ENCODE results near the gene AKR1C2. TPM values are rescaled to one million over a fixed set of nuclear protein-coding genes. Genes with fewer than 3 reads are reported as not detected.
"Not testable (repeated sequence)": the region's sequence is repeated elsewhere in the genome, so short reads cannot be mapped to it uniquely, and the experiment has no call there.

The AKR1C2 gene
- 10 to 100 TPM in 4 of 12 donors, 1 to 10 TPM in 6, not detected in 2; 4.5 to 14.9 (median 9.6) TPM for polyA plus RNA-seq (ENCODE audit: insufficient read length in 12 of 12)
- long read RNA-seq, donor 1, partial matches to known transcripts: 0 of 4 reads
- long read RNA-seq, donor 1, other reads (novel, unspliced or antisense): 0 of 4 reads
- long read RNA-seq, donor 2, transcript AKR1C2-201 (9 exons, 3,756 nt): major isoform, 6 of 7 reads
- long read RNA-seq, donor 2, partial matches to known transcripts: 0 of 7 reads
- long read RNA-seq, donor 2, other reads (novel, unspliced or antisense): 0 of 7 reads
- long read RNA-seq, donor 3, partial matches to known transcripts: 0 of 3 reads
- long read RNA-seq, donor 3, other reads (novel, unspliced or antisense): 0 of 3 reads
- long read RNA-seq, donor 4: 0 reads
- long read RNA-seq, donor 5: 0 reads
- long read RNA-seq, donor 6, partial matches to known transcripts: 0 of 2 reads
- long read RNA-seq, donor 6, other reads (novel, unspliced or antisense): 0 of 2 reads
- long read RNA-seq, donor 7, partial matches to known transcripts: 0 of 2 reads
- long read RNA-seq, donor 7, other reads (novel, unspliced or antisense): 0 of 2 reads
- long read RNA-seq, donor 8, partial matches to known transcripts: 0 of 5 reads
- long read RNA-seq, donor 8, other reads (novel, unspliced or antisense): 0 of 5 reads
- long read RNA-seq, donor 9, partial matches to known transcripts: 0 of 4 reads
- long read RNA-seq, donor 9, other reads (novel, unspliced or antisense): 0 of 4 reads
- long read RNA-seq, donor 10, partial matches to known transcripts: 0 of 3 reads
- long read RNA-seq, donor 10, other reads (novel, unspliced or antisense): 0 of 3 reads
- long read RNA-seq, donor 11, partial matches to known transcripts: 0 of 4 reads
- long read RNA-seq, donor 11, other reads (novel, unspliced or antisense): 0 of 4 reads

DNA sequence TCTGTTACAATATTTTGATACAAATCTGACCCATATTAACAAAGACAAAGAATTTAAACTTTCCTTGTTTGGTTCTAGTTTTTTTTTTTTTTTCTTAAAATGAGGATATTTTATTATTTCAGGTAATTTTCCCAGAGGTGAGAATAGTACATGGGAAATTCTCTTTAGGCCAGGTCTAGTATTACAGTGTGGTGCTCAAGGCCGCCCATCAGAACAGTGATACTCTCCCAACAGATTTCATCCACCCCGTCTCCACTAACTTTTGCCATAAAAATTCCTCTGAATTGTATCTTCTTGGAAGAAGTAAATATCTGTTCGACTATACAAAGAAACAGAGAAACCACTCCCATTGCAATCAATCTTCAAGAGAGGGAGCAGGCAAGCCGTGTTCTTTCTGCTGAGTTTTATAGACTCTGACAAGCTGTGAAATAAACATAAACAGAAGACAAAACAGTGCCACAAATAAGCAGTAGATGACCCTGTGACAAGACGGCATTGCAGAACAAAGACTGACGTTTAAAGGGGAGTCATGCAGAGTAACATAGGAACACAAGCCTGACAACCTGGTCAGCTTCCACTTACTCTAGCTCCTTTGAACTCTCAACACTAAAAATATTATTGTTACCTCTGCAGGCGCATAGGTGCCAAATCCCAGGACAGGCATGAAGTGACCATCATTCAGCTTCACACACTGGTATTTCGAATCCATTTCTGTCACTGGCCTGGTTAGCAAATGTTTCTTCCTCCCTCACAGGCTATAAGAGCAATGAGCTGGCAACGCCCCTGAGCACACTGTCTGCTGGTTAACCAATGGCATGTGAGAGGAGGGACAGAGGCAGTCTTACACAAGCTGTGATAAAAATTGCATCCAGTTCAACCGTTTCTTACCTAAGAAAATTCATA, at the start of gene AKR1C2:
TSS of gene AKR1C2 (minus strand) at position 731 of the 903 bp plus-strand sequence. CDS start at position 709, 22 bp downstream.
- DNase-seq: not testable (repeated sequence)

DNA sequence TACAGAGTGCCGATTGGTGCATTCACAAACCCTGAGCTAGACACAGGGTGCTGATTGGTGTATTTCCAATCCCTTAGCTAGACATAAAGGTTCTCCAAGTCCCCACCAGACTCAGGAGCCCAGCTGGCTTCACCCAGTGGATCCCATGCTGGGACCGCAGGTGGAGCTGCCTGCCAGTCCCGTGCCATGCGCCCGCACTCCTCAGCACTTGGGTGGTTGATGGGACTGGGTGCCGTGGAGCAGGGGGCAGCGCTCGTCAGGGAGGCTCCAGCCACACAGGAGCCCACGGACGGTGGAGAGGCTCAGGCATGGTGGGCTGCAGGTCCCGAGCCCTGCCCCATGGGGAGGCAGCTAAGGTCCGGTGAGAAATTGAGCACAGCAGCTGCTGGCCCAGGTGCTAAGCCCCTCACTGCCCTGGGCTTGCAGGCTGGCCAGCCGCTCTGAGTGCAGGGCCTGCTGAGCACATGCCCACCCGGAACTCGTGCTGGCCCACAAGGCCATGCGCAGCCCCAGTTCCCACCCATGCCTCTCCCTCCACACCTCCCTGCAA, 49.4 kb upstream of the AKR1C2 start:
- not testable (repeated sequence) for DNase-seq

GRCh38 chr10:5047912-5048628, 44.4 kb upstream of the AKR1C2 start:
- no peak for DNase-seq

- DNase-seq: not testable (repeated sequence)
Measured at GRCh38 chr10:5047055-5047454, 43.4 kb upstream of the AKR1C2 start.

DNA sequence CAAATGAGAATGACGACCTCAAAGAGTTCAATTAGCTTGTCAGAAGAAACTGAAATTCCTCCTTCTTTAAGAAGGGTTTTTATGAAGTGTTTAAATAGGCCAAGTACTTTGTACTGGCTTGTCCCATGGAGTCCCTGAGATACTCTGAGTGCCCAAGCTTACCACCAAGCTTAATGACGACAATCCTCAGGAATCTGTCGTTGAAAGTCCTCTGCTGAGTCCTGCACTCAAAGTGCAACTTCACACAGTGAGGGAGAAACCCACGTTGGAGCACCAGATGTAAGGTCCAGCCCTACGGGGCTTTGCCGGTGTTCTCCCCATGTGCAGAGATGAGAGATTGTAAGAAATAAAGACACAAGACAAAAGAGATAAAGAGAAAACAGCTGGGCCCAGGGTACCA, 42.8 kb upstream of the AKR1C2 start:
- DNase-seq: no peak

DNA sequence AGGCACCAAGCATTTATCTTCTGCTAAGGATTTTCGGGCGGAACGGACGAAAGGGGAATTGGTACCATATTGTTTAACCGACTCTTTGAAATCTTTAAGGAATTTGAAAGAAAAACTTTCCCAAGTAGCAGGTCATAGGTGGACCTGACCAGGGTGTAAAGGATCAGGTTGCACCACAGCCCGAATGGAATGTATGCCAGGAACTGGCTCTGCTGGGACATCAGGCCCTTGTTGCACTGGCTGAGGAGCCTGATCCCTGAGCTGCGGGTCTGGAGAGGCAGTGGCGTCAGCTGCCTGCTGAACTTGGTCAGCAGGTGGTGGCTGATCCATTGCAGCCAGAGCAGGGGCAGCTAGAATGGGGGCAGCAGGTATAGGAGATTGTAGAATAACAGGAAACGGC, 41.4 kb upstream of the AKR1C2 start:
- DNase-seq: no peak

- no peak for DNase-seq
Measured at GRCh38 chr10:5043716-5044115, 40.1 kb upstream of the AKR1C2 start.

DNA sequence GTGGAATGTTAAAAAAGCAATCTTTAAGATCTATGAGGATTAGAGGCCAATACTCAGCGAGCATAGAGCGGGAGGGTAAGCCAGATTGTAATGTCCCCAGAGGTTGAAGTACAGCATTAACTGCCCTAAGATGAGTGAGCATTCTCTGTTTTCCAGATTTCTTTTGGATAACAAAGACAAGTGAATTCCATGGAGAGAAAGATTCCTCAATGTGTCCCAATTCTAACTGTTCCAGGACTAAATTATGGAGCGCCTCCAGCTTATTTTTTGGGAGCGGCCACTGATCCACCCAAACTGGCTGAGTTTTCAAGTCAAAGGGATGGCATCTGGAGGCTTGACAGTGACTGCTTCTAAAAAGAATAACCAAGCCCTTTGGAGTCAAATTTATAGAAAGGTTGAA, 39.3 kb upstream of the AKR1C2 start:
- DNase-seq: no peak

- DNase-seq: no peak
Measured at GRCh38 chr10:5041471-5042023, 37.9 kb upstream of the AKR1C2 start.

- no peak for DNase-seq
Measured at GRCh38 chr10:5040781-5041470, 37.3 kb upstream of the AKR1C2 start.

DNA sequence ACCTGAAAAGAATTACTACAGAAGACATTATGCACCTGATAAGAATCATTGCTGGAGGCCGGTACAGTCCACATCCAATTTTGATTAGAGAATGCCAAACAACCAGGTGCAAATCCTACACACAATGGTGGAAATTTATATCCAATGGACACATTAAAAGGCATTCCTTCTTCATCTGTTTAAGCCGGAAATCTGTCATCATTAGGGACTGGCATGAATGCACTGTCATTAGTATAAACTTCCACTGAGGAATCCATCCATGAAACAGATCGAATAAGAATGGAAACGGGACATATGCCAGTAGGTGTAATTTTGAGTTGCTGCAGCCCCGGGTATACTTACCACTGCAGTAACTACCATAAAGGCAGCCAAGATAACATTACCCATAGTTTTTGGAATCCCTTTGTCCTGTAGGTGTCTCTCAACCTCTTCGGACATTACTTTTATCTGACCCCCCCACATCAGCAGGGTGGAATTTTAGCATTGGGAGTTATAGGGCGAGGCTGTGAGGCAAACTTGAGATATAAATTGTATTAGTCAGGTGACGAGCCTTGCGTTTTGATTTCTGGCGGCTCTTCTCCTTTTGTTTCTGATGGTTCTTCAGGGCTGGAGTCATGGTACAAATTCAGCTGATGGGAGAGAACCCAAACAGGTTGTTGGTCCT, 36.5 kb upstream of the AKR1C2 start:
- no peak for DNase-seq

DNA sequence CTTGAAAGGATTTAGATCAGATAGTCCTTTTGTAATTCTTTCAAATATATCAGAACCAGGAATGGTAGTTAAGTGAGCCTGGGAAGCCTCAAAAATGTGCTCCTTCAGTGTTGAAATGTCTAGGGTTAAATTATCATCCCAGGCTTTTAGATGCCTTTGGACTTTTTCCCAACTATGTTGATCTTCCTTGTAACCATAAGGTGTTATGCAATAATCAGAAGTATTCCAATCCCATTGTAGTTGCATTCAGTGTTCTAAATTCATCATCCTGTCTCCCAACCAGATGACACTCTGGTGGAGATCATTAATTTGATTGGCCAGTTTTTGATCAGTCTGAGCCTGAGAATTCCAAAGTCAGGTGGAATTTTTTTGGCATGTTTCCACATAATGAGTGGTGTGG, 35.1 kb upstream of the AKR1C2 start:
- DNase-seq: no peak

- no peak for DNase-seq
Measured at GRCh38 chr10:5038101-5038500, 34.4 kb upstream of the AKR1C2 start.

DNA sequence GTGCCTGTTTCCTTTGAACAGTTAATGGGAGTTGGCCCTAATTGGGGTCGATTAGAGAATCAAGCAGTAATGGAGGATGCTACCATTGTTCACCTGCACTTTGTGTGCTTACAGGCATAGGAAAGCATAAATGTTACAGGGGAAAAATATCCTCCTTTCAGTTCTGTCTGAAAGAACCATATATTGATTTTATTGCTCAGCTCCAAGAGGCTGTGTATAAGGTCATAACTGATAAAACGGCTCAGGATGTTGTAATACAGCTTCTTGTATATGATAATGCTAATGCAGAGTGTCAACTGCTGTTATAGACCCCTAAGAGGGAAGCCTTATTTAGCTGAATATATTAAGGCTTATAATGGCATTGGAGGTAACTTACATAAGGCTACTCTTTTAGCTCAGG, 32.9 kb upstream of the AKR1C2 start:
- DNase-seq: no peak

DNA sequence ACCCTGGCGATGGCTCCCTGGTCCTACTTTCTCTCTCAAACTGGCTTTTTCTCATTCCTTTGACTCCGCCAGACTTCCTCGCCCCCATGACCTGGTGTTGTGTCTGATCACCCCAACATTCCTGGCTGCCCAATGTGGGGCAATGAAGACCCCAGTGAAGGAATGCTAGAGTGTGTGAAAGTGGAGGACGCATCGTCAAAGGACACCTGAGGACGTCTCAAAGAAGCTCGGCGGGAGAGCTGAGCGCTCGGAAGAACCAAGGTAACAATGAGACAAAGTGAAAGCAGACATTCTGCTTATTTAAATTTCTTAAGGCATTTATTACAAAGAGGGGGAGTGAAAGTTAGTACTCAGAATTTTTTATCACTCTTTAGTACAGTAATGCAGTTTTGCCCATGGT, 31.7 kb upstream of the AKR1C2 start:
- DNase-seq: no peak

GRCh38 chr10:5034588-5034987, 30.9 kb upstream of the AKR1C2 start:
- no peak for DNase-seq

GRCh38 chr10:5033061-5033778, 29.6 kb upstream of the AKR1C2 start:
- no peak for DNase-seq

- not testable (repeated sequence) for DNase-seq
Measured at GRCh38 chr10:5032444-5032843, 28.8 kb upstream of the AKR1C2 start.

All from muscle of arm (tissue), 14 donors.